GM19468 (cell line): ENCODE results near the gene PCDH10.

Experiments used
- ATAC-seq: cut with Tn5 transposase; IDR thresholded peaks from one replicate; pipeline ENCODE4 v1.9.1; 2021; ENCODE audit warnings: mild to moderate bottlenecking, moderate library complexity, moderate number of reproducible peaks; ENCODE audit not compliant: unreplicated experiment; ENCODE audit errors: extremely low read depth

PCDH10 gene

DNA sequence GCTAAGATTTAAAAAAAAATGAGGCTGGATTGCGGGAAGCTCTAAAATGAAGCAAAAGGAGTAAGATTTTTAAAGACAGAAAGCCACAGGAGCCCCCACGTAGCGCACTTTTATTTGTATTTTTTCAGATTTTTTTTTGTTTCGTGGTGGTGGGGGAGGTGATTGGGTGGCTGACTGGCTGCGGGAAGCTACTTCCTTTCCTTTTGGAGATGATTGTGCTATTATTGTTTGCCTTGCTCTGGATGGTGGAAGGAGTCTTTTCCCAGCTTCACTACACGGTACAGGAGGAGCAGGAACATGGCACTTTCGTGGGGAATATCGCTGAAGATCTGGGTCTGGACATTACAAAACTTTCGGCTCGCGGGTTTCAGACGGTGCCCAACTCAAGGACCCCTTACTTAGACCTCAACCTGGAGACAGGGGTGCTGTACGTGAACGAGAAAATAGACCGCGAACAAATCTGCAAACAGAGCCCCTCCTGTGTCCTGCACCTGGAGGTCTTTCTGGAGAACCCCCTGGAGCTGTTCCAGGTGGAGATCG is 908 bp downstream of the PCDH10 start:
- ATAC-seq: no peak

DNA sequence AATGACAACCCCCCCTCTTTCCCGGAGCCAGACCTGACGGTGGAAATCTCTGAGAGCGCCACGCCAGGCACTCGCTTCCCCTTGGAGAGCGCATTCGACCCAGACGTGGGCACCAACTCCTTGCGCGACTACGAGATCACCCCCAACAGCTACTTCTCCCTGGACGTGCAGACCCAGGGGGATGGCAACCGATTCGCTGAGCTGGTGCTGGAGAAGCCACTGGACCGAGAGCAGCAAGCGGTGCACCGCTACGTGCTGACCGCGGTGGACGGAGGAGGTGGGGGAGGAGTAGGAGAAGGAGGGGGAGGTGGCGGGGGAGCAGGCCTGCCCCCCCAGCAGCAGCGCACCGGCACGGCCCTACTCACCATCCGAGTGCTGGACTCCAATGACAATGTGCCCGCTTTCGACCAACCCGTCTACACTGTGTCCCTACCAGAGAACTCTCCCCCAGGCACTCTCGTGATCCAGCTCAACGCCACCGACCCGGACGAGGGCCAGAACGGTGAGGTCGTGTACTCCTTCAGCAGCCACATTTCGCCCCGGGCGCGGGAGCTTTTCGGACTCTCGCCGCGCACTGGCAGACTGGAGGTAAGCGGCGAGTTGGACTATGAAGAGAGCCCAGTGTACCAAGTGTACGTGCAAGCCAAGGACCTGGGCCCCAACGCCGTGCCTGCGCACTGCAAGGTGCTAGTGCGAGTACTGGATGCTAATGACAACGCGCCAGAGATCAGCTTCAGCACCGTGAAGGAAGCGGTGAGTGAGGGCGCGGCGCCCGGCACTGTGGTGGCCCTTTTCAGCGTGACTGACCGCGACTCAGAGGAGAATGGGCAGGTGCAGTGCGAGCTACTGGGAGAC is 1.6 kb downstream of the PCDH10 start:
- ATAC-seq: no peak

- ATAC-seq: no peak
Observed at GRCh38 chr4:133151341-133151690, 2.2 kb downstream of the PCDH10 start.

GRCh38 chr4:133151691-133152329 is 2.7 kb downstream of the PCDH10 start:
- ATAC-seq: no peak

DNA sequence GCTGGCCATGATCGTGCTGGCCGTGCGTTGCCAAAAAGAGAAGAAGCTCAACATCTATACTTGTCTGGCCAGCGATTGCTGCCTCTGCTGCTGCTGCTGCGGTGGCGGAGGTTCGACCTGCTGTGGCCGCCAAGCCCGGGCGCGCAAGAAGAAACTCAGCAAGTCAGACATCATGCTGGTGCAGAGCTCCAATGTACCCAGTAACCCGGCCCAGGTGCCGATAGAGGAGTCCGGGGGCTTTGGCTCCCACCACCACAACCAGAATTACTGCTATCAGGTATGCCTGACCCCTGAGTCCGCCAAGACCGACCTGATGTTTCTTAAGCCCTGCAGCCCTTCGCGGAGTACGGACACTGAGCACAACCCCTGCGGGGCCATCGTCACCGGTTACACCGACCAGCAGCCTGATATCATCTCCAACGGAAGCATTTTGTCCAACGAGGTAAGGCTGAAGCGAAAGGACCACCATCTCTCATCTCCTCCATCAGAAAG is 3.3 kb downstream of the PCDH10 start:
- ATAC-seq: no peak

DNA sequence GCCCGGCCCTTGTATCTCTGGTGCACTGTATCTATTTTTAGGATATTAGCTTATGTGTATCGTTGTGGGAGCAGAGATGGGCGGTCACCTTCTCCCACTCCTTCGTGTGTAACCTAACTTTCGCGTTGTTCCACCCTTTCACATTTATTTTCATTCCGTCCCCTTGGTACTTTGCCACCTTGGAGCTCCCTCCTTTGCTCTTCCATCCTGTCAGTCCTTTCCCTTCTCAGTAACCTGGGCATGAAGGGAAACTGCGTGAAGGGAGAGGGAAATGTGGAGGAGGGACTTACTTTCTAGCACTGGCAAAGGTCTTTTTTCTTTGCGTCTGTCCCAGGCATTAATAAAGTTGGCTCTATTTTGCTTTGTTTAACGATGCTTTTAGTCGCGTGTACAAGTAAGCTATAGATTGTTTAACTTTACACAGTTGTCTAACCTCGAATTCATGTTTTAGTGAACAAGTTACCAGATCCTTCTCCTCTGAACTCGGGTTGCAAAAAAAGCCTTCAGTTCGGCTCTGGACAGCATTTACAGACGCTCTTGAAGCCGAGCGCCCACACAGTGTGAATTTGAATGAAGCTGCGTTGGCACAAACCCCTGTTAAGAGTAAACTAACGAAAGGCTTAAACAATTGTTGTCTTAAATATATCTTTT is 3.9 kb downstream of the PCDH10 start:
- ATAC-seq: no peak

GRCh38 chr4:133154725-133155124 is 5.6 kb downstream of the PCDH10 start:
- no peak for ATAC-seq

DNA sequence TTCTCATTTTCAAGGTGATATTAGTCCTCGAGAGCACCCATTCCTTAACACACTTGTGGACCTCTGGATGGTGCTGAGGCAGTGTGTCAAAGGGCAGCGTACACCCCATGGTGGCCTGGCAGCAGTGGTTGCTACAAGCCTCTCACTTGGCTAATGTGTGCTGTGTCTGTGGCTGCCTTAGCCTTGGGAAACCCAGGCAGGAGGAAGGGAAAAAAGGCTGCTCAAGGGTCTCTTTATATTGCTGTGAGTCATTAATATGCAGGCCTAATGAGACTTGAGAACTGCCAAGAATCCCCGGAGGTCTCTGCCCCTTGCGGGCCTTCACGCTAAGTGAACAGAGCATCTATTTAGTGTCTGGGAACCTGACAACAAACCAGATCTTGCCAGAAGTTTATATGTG is 7.0 kb downstream of the PCDH10 start:
- ATAC-seq: no peak

DNA sequence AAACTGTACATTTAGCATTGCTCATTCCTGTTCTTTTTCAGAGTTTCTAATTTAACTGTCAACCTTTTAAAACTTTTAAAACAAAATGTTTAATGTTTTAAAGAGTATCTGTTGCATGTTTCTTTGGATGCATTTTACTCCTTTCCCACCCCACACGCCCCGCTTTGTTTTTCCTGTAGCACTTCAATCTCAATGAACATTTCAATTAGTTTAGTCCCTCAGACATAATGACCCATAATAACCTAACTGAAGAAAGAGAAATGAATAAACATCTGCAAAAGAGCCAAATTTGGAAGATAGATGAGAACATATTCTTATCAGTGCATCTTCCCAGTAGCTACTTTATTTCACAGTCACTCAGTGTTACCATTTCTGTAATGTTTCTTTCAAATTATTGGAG is 7.5 kb downstream of the PCDH10 start:
- no peak for ATAC-seq

DNA sequence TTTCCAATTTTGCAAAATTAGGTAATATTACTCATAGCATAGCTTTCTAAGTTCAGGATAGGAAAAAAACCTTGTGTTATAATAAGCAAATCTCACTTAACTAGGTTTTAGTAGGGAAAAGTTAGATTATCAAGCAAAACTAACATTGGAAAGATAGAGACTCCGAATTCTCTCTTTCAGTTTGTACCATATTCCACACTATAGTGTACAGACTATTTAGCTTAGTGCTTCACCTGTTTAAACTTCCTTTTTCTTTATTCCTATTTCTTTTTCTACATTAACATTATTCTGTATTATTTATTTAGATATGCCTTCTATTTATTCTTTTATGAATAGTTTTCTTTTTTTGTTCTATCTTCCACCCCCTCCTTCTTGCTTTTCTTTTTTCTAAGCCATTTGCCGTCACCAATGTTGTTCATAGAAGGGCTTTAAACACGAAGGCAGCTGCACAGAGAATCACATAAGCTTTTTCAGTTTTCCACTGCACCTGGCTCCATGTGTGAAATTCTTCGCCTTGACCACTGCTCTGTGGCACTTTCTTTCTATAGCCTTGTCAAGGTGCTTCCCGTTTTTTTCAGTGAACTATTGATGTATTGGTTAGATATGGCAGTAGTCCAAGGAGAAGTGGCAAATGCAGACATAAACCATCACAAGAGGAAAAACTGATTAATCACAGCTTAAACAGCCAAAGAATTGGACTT is 8.5 kb downstream of the PCDH10 start:
- ATAC-seq: no peak

DNA sequence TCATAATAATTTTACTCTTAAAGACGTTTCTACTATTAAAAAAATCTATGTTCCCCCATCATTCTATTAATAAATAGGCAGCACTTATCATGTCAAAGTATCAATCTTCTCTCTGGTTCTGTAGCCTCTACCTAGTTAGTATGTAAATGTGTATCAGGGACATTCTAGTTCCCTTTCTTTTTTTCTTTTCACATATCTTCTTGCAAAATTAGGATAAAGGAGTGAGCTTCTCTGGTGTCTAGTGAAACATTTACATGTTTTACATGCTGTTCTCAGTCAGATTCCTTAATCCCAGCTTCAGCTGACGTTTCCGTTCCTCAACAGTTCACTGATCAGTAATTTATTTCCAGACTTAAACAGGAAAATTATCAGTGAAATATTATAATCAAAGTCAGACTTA is 11.8 kb downstream of the PCDH10 start:
- ATAC-seq: no peak

DNA sequence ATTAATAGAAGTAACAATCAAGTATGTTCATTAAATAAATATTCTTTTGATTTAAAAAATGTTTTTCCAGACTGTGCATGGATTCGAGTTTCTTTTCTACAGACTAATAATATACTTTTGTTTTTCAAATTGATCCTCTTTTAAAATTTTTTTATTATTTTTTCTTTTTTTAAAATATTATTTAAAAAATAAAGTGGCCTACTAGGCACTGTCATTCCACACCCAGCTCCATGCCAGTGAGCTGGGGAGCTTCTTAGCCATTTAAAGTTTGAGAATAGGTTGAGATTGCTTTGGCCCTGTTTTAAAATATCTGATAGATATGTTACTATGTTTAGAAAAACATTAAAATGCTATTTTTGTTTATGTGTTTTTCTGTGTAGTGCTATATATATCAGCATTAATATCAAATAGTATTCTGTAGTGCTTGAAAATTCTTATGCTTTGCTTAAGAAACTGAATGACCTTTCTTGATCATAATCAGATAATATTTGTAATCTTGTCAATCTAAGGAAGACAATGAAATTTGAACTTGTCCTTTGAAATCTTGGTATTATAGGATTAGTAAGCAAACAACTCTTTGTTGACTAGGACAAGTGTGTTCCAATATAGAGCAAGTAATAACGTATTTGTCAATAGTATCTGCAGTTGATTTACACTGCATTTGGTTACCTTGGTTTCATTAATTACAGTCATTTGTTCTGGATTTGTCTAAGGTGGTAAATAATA is 12.6 kb downstream of the PCDH10 start:
- no peak for ATAC-seq

DNA sequence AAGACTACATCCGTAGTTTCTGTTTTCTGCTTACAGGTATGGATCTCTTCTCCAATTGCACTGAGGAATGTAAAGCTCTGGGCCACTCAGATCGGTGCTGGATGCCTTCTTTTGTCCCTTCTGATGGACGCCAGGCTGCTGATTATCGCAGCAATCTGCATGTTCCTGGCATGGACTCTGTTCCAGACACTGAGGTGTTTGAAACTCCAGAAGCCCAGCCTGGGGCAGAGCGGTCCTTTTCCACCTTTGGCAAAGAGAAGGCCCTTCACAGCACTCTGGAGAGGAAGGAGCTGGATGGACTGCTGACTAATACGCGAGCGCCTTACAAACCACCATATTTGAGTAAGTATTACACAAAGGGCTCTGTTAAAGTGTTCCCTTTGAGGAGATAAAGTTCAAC is 13.8 kb downstream of the PCDH10 start:
- no peak for ATAC-seq

GRCh38 chr4:133178956-133179355 is 29.9 kb downstream of the PCDH10 start:
- ATAC-seq: no peak

- no peak for ATAC-seq
Observed at GRCh38 chr4:133186210-133186609, 37.1 kb downstream of the PCDH10 start.

DNA sequence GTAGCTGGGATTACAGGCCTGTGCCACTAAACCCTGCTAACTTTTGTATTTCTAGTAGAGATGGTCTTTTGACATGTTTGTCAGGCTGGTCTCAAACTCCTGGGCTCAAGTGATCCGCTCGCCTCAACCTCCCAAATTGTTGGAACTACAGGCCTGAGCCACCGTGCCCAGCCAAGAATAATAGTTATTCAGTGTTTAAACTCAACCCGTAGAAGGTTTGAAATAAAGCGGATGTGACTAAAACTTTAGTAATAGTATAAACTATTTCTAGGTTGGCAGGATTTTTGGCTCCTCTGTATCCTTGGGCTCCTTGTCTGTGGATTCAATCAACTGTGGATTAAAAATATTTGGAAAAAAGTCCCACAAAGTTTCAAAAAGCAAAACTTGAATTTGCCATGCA is 37.8 kb downstream of the PCDH10 start:
- no peak for ATAC-seq

GRCh38 chr4:133188433-133189146 is 39.5 kb downstream of the PCDH10 start:
- ATAC-seq: no peak

DNA sequence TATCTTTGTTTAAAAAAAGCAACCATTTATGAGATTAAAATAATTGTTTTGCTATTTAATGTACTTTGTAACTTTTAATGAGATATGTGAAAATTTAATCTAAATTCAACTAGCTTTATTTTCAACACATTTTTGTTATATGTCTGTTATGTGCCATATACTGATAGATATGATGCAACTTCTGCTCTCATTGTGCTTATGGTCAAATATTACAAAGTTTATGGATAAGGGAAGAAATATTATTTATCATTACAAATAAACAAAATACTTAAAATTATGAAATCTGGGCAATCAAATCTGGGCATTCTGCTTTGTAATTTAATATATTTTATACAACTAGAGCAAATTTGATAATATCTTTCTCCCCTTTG is 40.0 kb downstream of the PCDH10 start:
- no peak for ATAC-seq

DNA sequence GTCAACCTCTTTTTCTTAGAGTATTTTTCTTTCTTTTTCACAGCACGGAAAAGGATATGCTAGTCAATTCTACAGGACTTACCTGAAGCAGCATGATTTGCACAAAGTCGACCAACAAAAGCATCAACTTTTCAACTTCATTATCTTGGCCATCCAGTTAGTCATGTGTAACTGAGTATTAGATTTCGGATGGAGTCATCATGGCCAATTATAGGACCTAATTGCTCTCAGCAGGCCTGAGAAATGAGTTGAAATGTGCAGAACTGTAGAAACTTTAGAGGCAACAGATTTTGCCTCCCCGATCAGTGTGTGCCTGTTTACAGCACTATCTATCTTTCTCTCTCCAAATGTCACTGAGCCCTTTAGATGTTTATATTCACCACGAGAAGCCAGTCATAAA is 41.0 kb downstream of the PCDH10 start:
- ATAC-seq: no peak
